Lower leg skin (tissue), 4 donors: ENCODE measurements around the gene FGF2. TPM values are rescaled to one million over a fixed set of nuclear protein-coding genes. Genes with fewer than 3 reads are reported as not detected.

Source experiments
- DNase-seq, 2 donors: peaks; one replicate each; pipeline ENCODE4 v3.0.0-alpha.2; 2019; ENCODE audit warnings: low spot score in 2 of 2
- H3K4me3 ChIP-seq: fragments of 200-600 bp; sonication (generic); 2 replicates; pipeline ENCODE4 v1.5.1; 2017; ENCODE audit warnings: mild to moderate bottlenecking, low read depth; ENCODE audit not compliant: poor library complexity, severe bottlenecking
- POLR2A ChIP-seq, 2 donors: fragments of 450-650 bp; IDR thresholded peaks; one replicate each; pipeline ENCODE4 v1.6.1; 2016 to 2017; ENCODE audit warnings: antibody characterized with exemption in 2 of 2, mild to moderate bottlenecking in 1 of 2, moderate library complexity in 1 of 2
- WGBS, 2 donors: methylation state at CpG; one replicate each; pipeline ENCODE4 v1.1.5; 2018; 5-methylcytosine and 5-hydroxymethylcytosine counted together
- intact Hi-C: fragments of 100-400 bp; cut with DNase I; formaldehyde crosslinking; loops from one replicate; pipeline ENCODE4 v1.15.0; 2023; ENCODE audit warnings: low total_unique reads
- total RNA-seq, 4 donors: library from RNA; depleted of rRNA; stranded (reverse); fragments of >200 nt; gene quantifications; one replicate each; pipeline ENCODE4 v1.1.0, GENCODE V29; 2016
- TF ChIP-seq, protein P1 (sequence below), 3 donors: fragments of 450-650 bp; IDR thresholded peaks; one replicate each; pipeline ENCODE4 v1.5.1; 2016; ENCODE audit warnings: antibody characterized with exemption in 3 of 3, mild to moderate bottlenecking in 3 of 3, moderate library complexity in 2 of 3

Gene FGF2
- total RNA-seq, 4 donors from 2014 or later: 4.8 to 6.1 (median 5.0) TPM

DNA sequence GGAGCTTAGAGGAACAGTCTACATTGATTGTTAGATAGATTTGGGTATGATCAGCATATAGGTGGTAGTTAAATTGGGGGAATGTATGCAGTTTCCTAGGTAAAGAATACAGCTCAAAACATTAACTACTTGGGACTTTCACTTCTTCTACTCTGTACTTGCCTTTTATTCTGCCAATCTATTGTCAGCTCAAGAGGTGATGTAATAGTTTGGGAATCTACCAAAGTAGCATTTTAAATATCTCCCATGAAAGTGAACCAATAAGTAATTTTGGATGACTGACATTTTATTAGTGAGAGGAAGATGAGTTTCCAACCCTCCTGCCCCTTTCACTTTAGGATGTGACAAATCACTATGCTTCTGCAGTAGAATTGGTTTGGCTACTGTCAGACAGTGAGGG lies 52.4 kb downstream of the FGF2 start:
- H3K4me3 ChIP-seq: no peak overlapping the region
- TF ChIP-seq POLR2A (IDR thresholded peaks at IDR 0.05): no peak
- TF ChIP-seq, protein P1, sequence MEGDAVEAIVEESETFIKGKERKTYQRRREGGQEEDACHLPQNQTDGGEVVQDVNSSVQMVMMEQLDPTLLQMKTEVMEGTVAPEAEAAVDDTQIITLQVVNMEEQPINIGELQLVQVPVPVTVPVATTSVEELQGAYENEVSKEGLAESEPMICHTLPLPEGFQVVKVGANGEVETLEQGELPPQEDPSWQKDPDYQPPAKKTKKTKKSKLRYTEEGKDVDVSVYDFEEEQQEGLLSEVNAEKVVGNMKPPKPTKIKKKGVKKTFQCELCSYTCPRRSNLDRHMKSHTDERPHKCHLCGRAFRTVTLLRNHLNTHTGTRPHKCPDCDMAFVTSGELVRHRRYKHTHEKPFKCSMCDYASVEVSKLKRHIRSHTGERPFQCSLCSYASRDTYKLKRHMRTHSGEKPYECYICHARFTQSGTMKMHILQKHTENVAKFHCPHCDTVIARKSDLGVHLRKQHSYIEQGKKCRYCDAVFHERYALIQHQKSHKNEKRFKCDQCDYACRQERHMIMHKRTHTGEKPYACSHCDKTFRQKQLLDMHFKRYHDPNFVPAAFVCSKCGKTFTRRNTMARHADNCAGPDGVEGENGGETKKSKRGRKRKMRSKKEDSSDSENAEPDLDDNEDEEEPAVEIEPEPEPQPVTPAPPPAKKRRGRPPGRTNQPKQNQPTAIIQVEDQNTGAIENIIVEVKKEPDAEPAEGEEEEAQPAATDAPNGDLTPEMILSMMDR (IDR thresholded peaks at IDR 0.05): no peak
- DNase-seq: no peak
- intact Hi-C loops: no loop called here

DNA sequence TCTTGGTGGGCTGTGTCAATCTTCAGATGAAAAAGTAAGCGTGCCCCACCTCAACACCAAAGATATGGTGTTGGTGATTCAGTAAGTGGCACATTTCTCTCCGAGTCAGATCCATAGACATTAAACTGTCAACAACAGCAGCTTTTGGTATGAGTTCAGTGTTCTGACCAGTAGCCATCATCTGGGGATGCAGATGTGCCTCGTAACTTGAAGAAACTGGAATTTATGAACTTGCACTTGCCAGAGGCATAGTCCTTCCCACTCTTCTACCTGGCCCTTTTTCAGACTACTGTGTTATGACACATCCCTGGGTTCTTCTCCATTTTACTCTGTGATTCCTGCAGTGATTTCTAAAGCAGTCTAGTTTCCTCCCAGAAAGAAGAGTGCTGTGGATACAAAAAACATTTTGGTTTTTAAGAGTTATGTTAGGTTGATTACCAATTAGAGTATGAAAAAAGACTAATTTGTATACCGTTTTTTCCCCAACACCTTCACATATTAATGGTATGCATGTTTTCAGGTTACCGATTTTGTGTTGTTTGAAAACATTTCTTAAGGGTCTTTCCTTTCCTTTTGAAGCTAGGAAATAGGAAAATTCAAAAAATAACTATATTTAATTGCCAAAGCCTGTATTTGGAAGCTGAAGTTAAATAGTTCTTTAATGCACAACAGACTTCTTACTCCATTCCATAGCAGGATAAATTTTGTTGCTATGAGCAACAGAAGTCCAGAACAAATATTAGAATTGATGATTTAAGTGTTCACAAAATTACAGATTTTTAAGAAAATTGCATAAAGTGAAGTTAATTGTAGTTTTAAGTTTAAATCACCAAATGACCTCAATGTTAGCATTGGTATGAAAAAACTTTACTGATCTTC lies 56.5 kb downstream of the FGF2 start:
- H3K4me3 ChIP-seq: no peak overlapping the region
- intact Hi-C loops: no loop called here
- WGBS, 2 donors: 54 to 59% methylated on average over 5 of the region's 5 CpGs
- DNase-seq: no peak
- no peak for TF ChIP-seq POLR2A (IDR thresholded peaks at IDR 0.05)
- TF ChIP-seq, protein P1 (IDR thresholded peaks at IDR 0.05): no peak

DNA sequence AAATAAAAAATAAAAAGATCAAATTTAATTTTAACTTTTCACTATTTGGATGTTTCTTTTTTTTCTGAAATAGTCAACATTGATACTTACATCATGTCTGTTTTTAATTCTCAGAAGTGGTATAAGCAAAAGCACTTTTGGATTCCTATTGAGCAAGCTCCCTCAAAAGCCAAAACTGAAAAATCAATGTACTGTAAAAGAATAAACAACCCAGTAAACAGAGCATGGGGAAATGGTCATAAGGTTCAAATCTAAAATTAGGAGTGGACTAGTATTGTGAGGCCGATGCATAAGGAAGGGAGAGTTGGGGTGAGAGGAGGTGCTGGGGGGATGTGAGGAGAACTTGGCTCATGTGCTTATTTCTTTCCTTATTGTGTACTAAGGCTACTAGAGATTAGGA lies 57.9 kb downstream of the FGF2 start:
- WGBS, 2 donors: 54 to 66% methylated on average over 1 of the region's 1 CpG
- no peak overlapping the region for H3K4me3 ChIP-seq
- no peak for DNase-seq
- intact Hi-C loops: no loop called here
- TF ChIP-seq, protein P1 (IDR thresholded peaks at IDR 0.05): no peak
- no peak for TF ChIP-seq POLR2A (IDR thresholded peaks at IDR 0.05)

DNA sequence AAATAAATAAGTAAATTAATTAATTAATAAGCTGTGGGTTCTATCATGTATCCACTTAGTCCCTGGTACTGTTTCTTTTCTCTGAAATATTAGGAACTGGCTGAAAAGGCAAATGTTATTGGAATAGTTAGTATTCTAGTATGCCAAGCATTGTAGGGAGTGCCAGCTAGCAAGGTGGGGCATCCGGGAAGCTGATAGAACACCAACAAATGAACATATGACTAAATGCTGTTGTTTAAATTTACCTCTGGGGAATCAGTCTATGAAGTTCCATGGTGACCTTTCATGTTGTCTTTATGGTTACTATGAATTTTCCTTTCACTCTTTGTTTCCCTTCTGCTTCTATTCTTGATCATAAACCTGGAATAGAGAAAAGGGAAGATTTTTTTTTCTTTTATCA lies 63.1 kb downstream of the FGF2 start:
- TF ChIP-seq POLR2A (IDR thresholded peaks at IDR 0.05): no peak
- TF ChIP-seq, protein P1 (IDR thresholded peaks at IDR 0.05): no peak
- DNase-seq: no peak
- H3K4me3 ChIP-seq: no peak overlapping the region
- intact Hi-C loops: no loop called here
- WGBS, 2 donors: 33 to 34% methylated on average over 1 of the region's 1 CpG

DNA sequence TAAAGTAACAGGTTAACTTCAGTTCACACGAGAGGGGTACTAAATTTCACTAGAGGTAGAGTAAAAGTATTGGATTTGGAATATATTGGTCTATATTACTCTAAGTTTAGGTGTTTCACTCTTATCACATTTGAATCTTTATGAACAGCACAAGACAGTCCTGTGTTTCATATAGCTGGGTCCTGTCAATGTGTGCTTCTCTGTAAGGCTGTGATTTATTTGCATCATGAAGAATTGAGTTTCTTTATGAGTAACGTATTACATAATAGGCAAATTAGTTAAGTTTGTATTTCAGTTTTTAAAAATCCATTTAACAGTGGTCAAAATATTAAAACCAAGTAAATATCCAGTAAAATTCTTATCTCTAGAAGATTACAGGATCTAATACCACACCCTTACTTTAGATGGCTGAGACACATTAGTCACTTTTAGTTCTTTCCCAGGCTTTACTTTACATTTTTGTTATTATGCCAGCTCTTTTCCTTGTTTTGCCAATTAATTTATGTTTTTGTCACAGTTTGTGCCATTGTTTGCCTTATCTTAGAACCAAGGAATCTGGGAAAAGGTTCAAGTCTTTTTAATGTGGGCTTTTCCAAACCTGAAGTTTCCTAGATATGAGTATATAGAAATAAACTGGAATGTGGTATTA lies 63.6 kb downstream of the FGF2 start:
- TF ChIP-seq, protein P1 (IDR thresholded peaks at IDR 0.05): no peak
- no peak for TF ChIP-seq POLR2A (IDR thresholded peaks at IDR 0.05)

More for the DNA sequence above, 63.6 kb downstream of the FGF2 start:
- whole genome bisulfite sequencing, 2 donors: 55 to 60% methylated on average over 2 of the region's 2 CpGs
- intact Hi-C loops: no loop called here
- no peak overlapping the region for H3K4me3 ChIP-seq
- DNase-seq: no peak
